Measurements from ENCODE around the gene TTLL7. TPM values are rescaled to one million over a fixed set of nuclear protein-coding genes. Genes with fewer than 3 reads are reported as not detected.

TTLL7 gene, protein sequence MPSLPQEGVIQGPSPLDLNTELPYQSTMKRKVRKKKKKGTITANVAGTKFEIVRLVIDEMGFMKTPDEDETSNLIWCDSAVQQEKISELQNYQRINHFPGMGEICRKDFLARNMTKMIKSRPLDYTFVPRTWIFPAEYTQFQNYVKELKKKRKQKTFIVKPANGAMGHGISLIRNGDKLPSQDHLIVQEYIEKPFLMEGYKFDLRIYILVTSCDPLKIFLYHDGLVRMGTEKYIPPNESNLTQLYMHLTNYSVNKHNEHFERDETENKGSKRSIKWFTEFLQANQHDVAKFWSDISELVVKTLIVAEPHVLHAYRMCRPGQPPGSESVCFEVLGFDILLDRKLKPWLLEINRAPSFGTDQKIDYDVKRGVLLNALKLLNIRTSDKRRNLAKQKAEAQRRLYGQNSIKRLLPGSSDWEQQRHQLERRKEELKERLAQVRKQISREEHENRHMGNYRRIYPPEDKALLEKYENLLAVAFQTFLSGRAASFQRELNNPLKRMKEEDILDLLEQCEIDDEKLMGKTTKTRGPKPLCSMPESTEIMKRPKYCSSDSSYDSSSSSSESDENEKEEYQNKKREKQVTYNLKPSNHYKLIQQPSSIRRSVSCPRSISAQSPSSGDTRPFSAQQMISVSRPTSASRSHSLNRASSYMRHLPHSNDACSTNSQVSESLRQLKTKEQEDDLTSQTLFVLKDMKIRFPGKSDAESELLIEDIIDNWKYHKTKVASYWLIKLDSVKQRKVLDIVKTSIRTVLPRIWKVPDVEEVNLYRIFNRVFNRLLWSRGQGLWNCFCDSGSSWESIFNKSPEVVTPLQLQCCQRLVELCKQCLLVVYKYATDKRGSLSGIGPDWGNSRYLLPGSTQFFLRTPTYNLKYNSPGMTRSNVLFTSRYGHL
- 1 to 10 TPM in 1 of 2 experiments, under 1 TPM in 1; 0.41 to 1.4 TPM for total RNA-seq

- ChIA-PET CTCF (no interaction called here), POLR2A (no interaction called here)
- intact Hi-C loops (cut with micrococcal nuclease) = no loop called here
- peaks cover 56% of the 10 kb centered on the region for H3K27me3 Mint-ChIP-seq
- ATAC-seq = peak; percentile 87
- peak; percentile 68 for DNase-seq
- peaks cover 9% of the 10 kb centered on the region for H3K4me1 Mint-ChIP-seq (ENCODE audit: low read depth)
- H3K36me3 Mint-ChIP-seq (ENCODE audit: low read depth) = no peaks in the 10 kb centered on the region
- peak within 1 kb of the TSS; percentile 73 for H3K4me3 Mint-ChIP-seq
- peak within 1 kb of the TSS; percentile 23 for H3K27ac Mint-ChIP-seq
- H3K9me3 Mint-ChIP-seq = no peaks in the 10 kb centered on the region
- TF ChIP-seq CTCF (IDR thresholded peaks at IDR 0.05) = no peak
These were observed at the start of gene TTLL7 for GRCh38 chr1:83998498-83999315. Gene TTLL7, minus strand, starts transcription at chr1:83999132. Its CDS starts 46,921 bp downstream, at chr1:83952211.

- DNase-seq (no peak), ATAC-seq (no peak)
- intact Hi-C loops (cut with micrococcal nuclease) = no loop called here
- ChIA-PET CTCF (interaction anchor here (1.0 to 1.7 kb wide), 4 partner anchors 18 to 138 kb away, joined by 3 to 4 read pairs (median 3); no protein-coding TSS in a partner anchor), POLR2A (interaction anchor here (0.6 kb wide), 1 partner anchor 352 kb away, joined by 3 read pairs; no protein-coding TSS in a partner anchor)
- Mint-ChIP-seq H3K4me1 (ENCODE audit: low read depth) (no peaks in the 10 kb centered on the region), H3K4me3 (no peak overlapping the region), H3K9me3 (no peaks in the 10 kb centered on the region), H3K27me3 (peaks cover 1% of the 10 kb centered on the region), H3K36me3 (ENCODE audit: low read depth) (no peaks in the 10 kb centered on the region), H3K27ac (no peak overlapping the region)
- no peak for TF ChIP-seq CTCF (IDR thresholded peaks at IDR 0.05)
These were observed 43.5 kb upstream of the TTLL7 start for GRCh38 chr1:84042461-84042860.

GRCh38 chr1:84037758-84038611 is 39.1 kb upstream of the TTLL7 start:
- DNase-seq = no peak
- no peaks in the 10 kb centered on the region for H3K4me1 Mint-ChIP-seq (ENCODE audit: low read depth)
- intact Hi-C loops (cut with micrococcal nuclease) = no loop called here
- no peak for TF ChIP-seq CTCF (IDR thresholded peaks at IDR 0.05)
- no peak overlapping the region for H3K4me3 Mint-ChIP-seq
- ChIA-PET CTCF (interaction anchor here (0.7 to 1.3 kb wide), 3 partner anchors 10 to 132 kb away, joined by 3 read pairs; no protein-coding TSS in a partner anchor), POLR2A (no interaction called here)
- H3K27me3 Mint-ChIP-seq = peaks cover 9% of the 10 kb centered on the region
- H3K9me3 Mint-ChIP-seq = peaks cover 6% of the 10 kb centered on the region
- no peak overlapping the region for H3K27ac Mint-ChIP-seq
- no peak for ATAC-seq
- no peaks in the 10 kb centered on the region for H3K36me3 Mint-ChIP-seq (ENCODE audit: low read depth)

GRCh38 chr1:84031802-84032327 is 32.9 kb upstream of the TTLL7 start:
- no peaks in the 10 kb centered on the region for H3K36me3 Mint-ChIP-seq (ENCODE audit: low read depth)
- H3K27ac Mint-ChIP-seq = no peak overlapping the region
- ATAC-seq = no peak

More at GRCh38 chr1:84031802-84032327, 32.9 kb upstream of the TTLL7 start:
- peaks cover 6% of the 10 kb centered on the region for H3K9me3 Mint-ChIP-seq
- DNase-seq = no peak
- no peak for TF ChIP-seq CTCF (IDR thresholded peaks at IDR 0.05)
- peaks cover 8% of the 10 kb centered on the region for H3K27me3 Mint-ChIP-seq
- ChIA-PET CTCF (no interaction called here), POLR2A (no interaction called here)
- intact Hi-C loops (cut with micrococcal nuclease) = no loop called here
- H3K4me1 Mint-ChIP-seq (ENCODE audit: low read depth) = no peaks in the 10 kb centered on the region
- H3K4me3 Mint-ChIP-seq = no peak overlapping the region
